SU-DHL-6 (cell line): ENCODE measurements around the gene MAGEB1.

Experiments
- H2AFZ ChIP-seq: fragments of 200-600 bp; sonication (generic); 2 replicates; pipeline ENCODE4 v1.6.1; 2014; ENCODE audit warnings: low read depth, mild to moderate bottlenecking, moderate library complexity, mixed read lengths, antibody characterized with exemption, low read length; ENCODE audit not compliant: severe bottlenecking
- H3F3A ChIP-seq: fragments of 200-600 bp; shearing (Covaris generic); 2 replicates; pipeline ENCODE4 v1.6.0; 2016; ENCODE audit warnings: antibody characterized with exemption, mild to moderate bottlenecking; ENCODE audit not compliant: insufficient read depth
- H3K27ac ChIP-seq: fragments of 200-600 bp; sonication (generic); 2 replicates; pipeline ENCODE4 v1.5.1; 2016; ENCODE audit warnings: low read depth, mild to moderate bottlenecking, low read length, moderate library complexity, mixed read lengths
- H3K27me3 ChIP-seq: fragments of 200-600 bp; sonication (generic), shearing (Covaris generic); 2 replicates; pipeline ENCODE4 v1.6.0; 2014; ENCODE audit warnings: mild to moderate bottlenecking, low read length
- H3K36me3 ChIP-seq: fragments of 200-600 bp; sonication (generic); 2 replicates; pipeline ENCODE4 v1.6.1; 2014; ENCODE audit warnings: mild to moderate bottlenecking, low read length, mixed read lengths
- H3K4me2 ChIP-seq: fragments of 300-600, 200-600 bp; shearing (Covaris generic), sonication (generic); 2 replicates; pipeline ENCODE4 v1.6.0; 2014; ENCODE audit warnings: low read length, low read depth, mild to moderate bottlenecking; ENCODE audit not compliant: poor library complexity, severe bottlenecking
- H3K4me3 ChIP-seq: fragments of 200-600 bp; sonication (generic); 2 replicates; pipeline ENCODE4 v1.5.1; 2014; ENCODE audit warnings: antibody characterized with exemption, low read length, mild to moderate bottlenecking, mixed read lengths; ENCODE audit not compliant: insufficient read depth, poor library complexity, severe bottlenecking
- H3K79me2 ChIP-seq: fragments of 200-600 bp; sonication (generic); 2 replicates; pipeline ENCODE4 v1.6.1; 2014; ENCODE audit warnings: mild to moderate bottlenecking, low read length, moderate library complexity; ENCODE audit not compliant: insufficient read depth
- H3K9ac ChIP-seq: fragments of 200-600 bp; sonication (generic); 2 replicates; pipeline ENCODE4 v1.7.0; 2014; ENCODE audit warnings: mild to moderate bottlenecking, low read length
- H3K9me2 ChIP-seq: fragments of 200-600 bp; sonication (generic); replicated peaks from 2 replicates; pipeline ENCODE4 v1.6.1; 2014; ENCODE audit warnings: low read length; ENCODE audit not compliant: insufficient read depth
- H3K9me3 ChIP-seq: fragments of 200-600 bp; sonication (generic); 2 replicates; pipeline ENCODE4 v1.6.1; 2014; ENCODE audit warnings: low read length, mixed read lengths; ENCODE audit not compliant: insufficient read depth
- H4K20me1 ChIP-seq: fragments of 200-600 bp; sonication (generic); 2 replicates; pipeline ENCODE4 v1.6.1; 2014; ENCODE audit warnings: low read depth, mild to moderate bottlenecking, antibody characterized with exemption, low read length, moderate library complexity, mixed read lengths
- EZH2phosphoT487 ChIP-seq: fragments of 200-600 bp; sonication (generic), shearing (Covaris generic); conservative IDR thresholded peaks from 2 replicates; pipeline ENCODE4 v1.6.1; 2018; ENCODE audit warnings: mild to moderate bottlenecking, antibody characterized with exemption, low read length, moderate library complexity, mixed read lengths
- TF ChIP-seq, protein P1 (sequence below): fragments of 200-600 bp; sonication (generic); IDR thresholded peaks from one replicate; pipeline ENCODE4 v1.5.1; 2017; ENCODE audit warnings: antibody characterized with exemption, mild to moderate bottlenecking, low read length, moderate library complexity; ENCODE audit not compliant: insufficient read depth, poor library complexity, severe bottlenecking

Gene MAGEB1

GRCh38 chrX:30283456-30284200 is 36.7 kb downstream of the MAGEB1 start:
- no peaks in the 10 kb centered on the region for H3F3A ChIP-seq
- H3K4me2 ChIP-seq = no peak overlapping the region
- no peak overlapping the region for H3K9ac ChIP-seq
- no peak overlapping the region for H3K27ac ChIP-seq
- H3K79me2 ChIP-seq = no peaks in the 10 kb centered on the region
- no peak overlapping the region for H2AFZ ChIP-seq
- no peaks in the 10 kb centered on the region for H3K9me3 ChIP-seq
- TF ChIP-seq EZH2phosphoT487 = no peak
- TF ChIP-seq, protein P1, sequence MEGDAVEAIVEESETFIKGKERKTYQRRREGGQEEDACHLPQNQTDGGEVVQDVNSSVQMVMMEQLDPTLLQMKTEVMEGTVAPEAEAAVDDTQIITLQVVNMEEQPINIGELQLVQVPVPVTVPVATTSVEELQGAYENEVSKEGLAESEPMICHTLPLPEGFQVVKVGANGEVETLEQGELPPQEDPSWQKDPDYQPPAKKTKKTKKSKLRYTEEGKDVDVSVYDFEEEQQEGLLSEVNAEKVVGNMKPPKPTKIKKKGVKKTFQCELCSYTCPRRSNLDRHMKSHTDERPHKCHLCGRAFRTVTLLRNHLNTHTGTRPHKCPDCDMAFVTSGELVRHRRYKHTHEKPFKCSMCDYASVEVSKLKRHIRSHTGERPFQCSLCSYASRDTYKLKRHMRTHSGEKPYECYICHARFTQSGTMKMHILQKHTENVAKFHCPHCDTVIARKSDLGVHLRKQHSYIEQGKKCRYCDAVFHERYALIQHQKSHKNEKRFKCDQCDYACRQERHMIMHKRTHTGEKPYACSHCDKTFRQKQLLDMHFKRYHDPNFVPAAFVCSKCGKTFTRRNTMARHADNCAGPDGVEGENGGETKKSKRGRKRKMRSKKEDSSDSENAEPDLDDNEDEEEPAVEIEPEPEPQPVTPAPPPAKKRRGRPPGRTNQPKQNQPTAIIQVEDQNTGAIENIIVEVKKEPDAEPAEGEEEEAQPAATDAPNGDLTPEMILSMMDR = no peak
- H3K9me2 ChIP-seq = no peaks in the 10 kb centered on the region
- no peaks in the 10 kb centered on the region for H3K27me3 ChIP-seq
- H4K20me1 ChIP-seq = no peaks in the 10 kb centered on the region
- no peaks in the 10 kb centered on the region for H3K36me3 ChIP-seq
- no peak overlapping the region for H3K4me3 ChIP-seq

DNA sequence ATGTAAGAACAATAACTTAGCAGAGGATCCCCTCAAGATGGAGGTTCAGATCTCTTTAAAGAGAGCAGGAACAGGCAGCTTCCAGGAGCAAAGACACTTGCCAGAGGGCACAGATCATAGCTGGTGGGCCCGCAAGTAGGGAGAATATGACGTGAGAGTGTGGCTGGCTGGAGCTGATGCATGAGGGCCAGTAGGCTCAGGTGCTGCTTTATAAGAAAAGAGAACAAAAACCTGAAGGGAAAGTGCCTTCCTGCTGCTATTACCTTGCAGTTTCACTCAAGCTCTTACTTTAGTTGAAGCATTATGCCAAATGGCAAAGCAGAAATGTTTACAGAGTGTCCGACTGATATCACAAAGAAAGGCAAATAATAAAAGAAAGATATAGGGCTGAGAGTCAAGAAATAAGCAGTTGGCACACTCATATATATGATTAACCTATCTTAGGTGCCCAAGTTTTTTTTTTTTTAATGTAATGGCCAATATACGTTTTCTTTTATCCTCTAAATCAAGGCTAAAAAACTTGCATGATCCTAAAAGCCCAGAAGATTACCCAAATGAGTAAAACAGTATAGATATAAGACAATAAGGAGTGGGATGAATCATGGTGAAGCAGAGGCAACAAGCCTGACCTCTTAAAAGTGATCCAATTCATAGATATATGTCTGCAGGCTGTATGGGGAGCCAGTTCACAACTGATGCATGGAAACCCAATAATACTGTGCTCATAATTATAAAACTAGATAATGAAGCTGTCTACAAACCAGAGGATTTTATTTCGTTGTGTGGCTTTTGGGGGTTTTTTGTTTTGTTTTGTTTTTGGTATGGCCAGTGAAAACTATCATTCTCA is 49.7 kb downstream of the MAGEB1 start:
- H3K9me2 ChIP-seq = no peaks in the 10 kb centered on the region
- TF ChIP-seq EZH2phosphoT487 = no peak
- TF ChIP-seq, protein P1 = no peak
- no peaks in the 10 kb centered on the region for H3F3A ChIP-seq
- H3K9me3 ChIP-seq = no peaks in the 10 kb centered on the region
- H2AFZ ChIP-seq = no peak overlapping the region
- H3K27me3 ChIP-seq = no peaks in the 10 kb centered on the region
- no peaks in the 10 kb centered on the region for H4K20me1 ChIP-seq
- no peak overlapping the region for H3K27ac ChIP-seq
- H3K36me3 ChIP-seq = no peaks in the 10 kb centered on the region
- H3K9ac ChIP-seq = no peak overlapping the region
- no peaks in the 10 kb centered on the region for H3K79me2 ChIP-seq
- no peak overlapping the region for H3K4me3 ChIP-seq
- no peak overlapping the region for H3K4me2 ChIP-seq

DNA sequence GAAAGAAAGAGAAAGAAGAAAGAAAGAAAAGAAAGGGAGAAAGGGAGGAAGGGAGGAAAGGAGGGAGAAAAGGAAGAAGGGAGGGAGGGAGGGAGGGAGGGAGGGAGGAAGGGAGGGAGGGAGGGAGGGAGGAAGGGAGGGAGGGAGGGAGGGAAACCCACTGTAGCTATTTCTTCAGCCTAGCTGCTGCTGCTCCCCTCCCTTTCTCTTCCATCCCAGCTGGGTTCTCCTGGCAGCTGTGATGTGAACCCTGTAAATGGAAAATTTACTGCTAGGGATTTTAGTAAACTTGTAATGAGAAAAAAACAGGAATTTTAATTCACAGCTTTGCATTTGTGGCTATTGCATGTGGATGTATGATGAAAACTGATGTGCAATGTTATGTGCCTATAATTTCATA is 54.3 kb downstream of the MAGEB1 start:
- H3K27ac ChIP-seq = no peak overlapping the region
- H3K9me2 ChIP-seq = no peaks in the 10 kb centered on the region
- H3K79me2 ChIP-seq = no peaks in the 10 kb centered on the region
- no peaks in the 10 kb centered on the region for H3K27me3 ChIP-seq
- no peaks in the 10 kb centered on the region for H4K20me1 ChIP-seq
- no peaks in the 10 kb centered on the region for H3K9me3 ChIP-seq
- H3F3A ChIP-seq = no peaks in the 10 kb centered on the region
- H3K4me2 ChIP-seq = no peak overlapping the region
- H2AFZ ChIP-seq = no peak overlapping the region
- TF ChIP-seq, protein P1 = no peak
- TF ChIP-seq EZH2phosphoT487 = no peak
- no peak overlapping the region for H3K9ac ChIP-seq
- no peak overlapping the region for H3K4me3 ChIP-seq
- H3K36me3 ChIP-seq = no peaks in the 10 kb centered on the region
